Cardiac muscle cell (in vitro differentiated cells and primary cell): Measurements from ENCODE around the gene HSD17B1. TPM values are rescaled to one million over a fixed set of nuclear protein-coding genes. Genes with fewer than 3 reads are reported as not detected.
"Not testable (repeated sequence)": the region's sequence is repeated elsewhere in the genome, so short reads cannot be mapped to it uniquely, and the experiment has no call there.

Experiments
- DNase-seq, 2 donors: peaks; one replicate each; pipeline versions ENCODE4 v3.0.0 to v3.0.0-alpha.2; 2010 to 2017; ENCODE audit warnings: low read depth in 1 of 2, low spot score in 1 of 2
- H3K27ac ChIP-seq: fragments of 200-600 bp; sonication (generic); 2 replicates; pipeline ENCODE4 v1.5.1; 2016
- H3K27me3 ChIP-seq: fragments of 200-600 bp; sonication (generic); 2 replicates; pipeline ENCODE4 v1.6.0; 2016; ENCODE audit warnings: control low read depth
- H3K36me3 ChIP-seq: fragments of 200-600 bp; sonication (generic); 2 replicates; pipeline ENCODE4 v1.5.1; 2016; ENCODE audit warnings: control low read depth
- H3K4me1 ChIP-seq: fragments of 200-600 bp; sonication (generic); 2 replicates; pipeline ENCODE4 v1.8.1; 2017; ENCODE audit warnings: low read depth, mild to moderate bottlenecking, mixed run types
- H3K4me3 ChIP-seq: fragments of 200-600 bp; sonication (generic); 2 replicates; pipeline ENCODE4 v1.5.1; 2016; ENCODE audit warnings: mild to moderate bottlenecking
- H3K9me3 ChIP-seq: fragments of 200-600 bp; sonication (generic); 2 replicates; pipeline ENCODE4 v1.5.1; 2017; ENCODE audit warnings: low read depth, mild to moderate bottlenecking, control low read depth
- CTCF ChIP-seq: IDR thresholded peaks from 2 replicates; pipeline ENCODE4 v1.5.1; 2012; ENCODE audit warnings: low read depth, mild to moderate bottlenecking, low read length
- polyA plus RNA-seq: library from polyadenylated mRNA; unstranded; fragments of >200 nt; fragmentation: Nextera tagmentation; extraction: Ambion mirVana; gene quantifications from 2 replicates; pipeline ENCODE4 v1.2.1, GENCODE V29; 2016
- total RNA-seq: library from RNA; depleted of rRNA; stranded (reverse); fragments of >200 nt; gene quantifications from 2 replicates; pipeline ENCODE4 v1.2.3, GENCODE V29; 2016

Gene HSD17B1
- total and polyA plus RNA-seq, 2 experiments from 2014 or later = 3.0 to 6.0 TPM

- no peak for DNase-seq
- Histone ChIP-seq H3K27ac (no peak overlapping the region), H3K36me3 (peaks cover 2% of the 10 kb centered on the region), H3K4me1 (peaks cover 2% of the 10 kb centered on the region), H3K4me3 (no peak overlapping the region), H3K27me3 (no peaks in the 10 kb centered on the region), H3K9me3 (no peaks in the 10 kb centered on the region)
- no peak for TF ChIP-seq CTCF
Observed at GRCh38 chr17:42538482-42538881, 14.2 kb upstream of the HSD17B1 start.

GRCh38 chr17:42540558-42540957 is 12.2 kb upstream of the HSD17B1 start:
- not testable (repeated sequence) for H3K36me3 ChIP-seq, H3K4me1 ChIP-seq, H3K9me3 ChIP-seq

GRCh38 chr17:42541041-42541833 is 11.5 kb upstream of the HSD17B1 start:
- no peak for TF ChIP-seq CTCF
- H3K4me1 ChIP-seq = no peaks in the 10 kb centered on the region

More at GRCh38 chr17:42540558-42540957, 12.2 kb upstream of the HSD17B1 start:
- DNase-seq, H3K4me3 ChIP-seq, H3K27me3 ChIP-seq, H3K27ac ChIP-seq: not testable (repeated sequence)

GRCh38 chr17:42543190-42544079 is 9.3 kb upstream of the HSD17B1 start:
- TF ChIP-seq CTCF = no peak
- no peaks in the 10 kb centered on the region for H3K4me1 ChIP-seq
- no peak overlapping the region for H3K4me3 ChIP-seq
- peaks cover 2% of the 10 kb centered on the region for H3K36me3 ChIP-seq
- no peak overlapping the region for H3K27ac ChIP-seq
- H3K9me3 ChIP-seq = no peaks in the 10 kb centered on the region
- DNase-seq = no peak
- no peaks in the 10 kb centered on the region for H3K27me3 ChIP-seq

More at GRCh38 chr17:42541041-42541833, 11.5 kb upstream of the HSD17B1 start:
- H3K27me3 ChIP-seq = no peaks in the 10 kb centered on the region
- H3K27ac ChIP-seq = no peak overlapping the region
- H3K36me3 ChIP-seq = peaks cover 2% of the 10 kb centered on the region
- H3K9me3 ChIP-seq = no peaks in the 10 kb centered on the region
- no peak for DNase-seq
- no peak overlapping the region for H3K4me3 ChIP-seq

- no peak for TF ChIP-seq CTCF
- no peak overlapping the region for H3K27ac ChIP-seq
- H3K9me3 ChIP-seq = no peaks in the 10 kb centered on the region
- H3K36me3 ChIP-seq = peaks cover 2% of the 10 kb centered on the region
- no peaks in the 10 kb centered on the region for H3K4me1 ChIP-seq
- H3K27me3 ChIP-seq = no peaks in the 10 kb centered on the region
- no peak for DNase-seq
- no peak overlapping the region for H3K4me3 ChIP-seq
Observed at GRCh38 chr17:42544874-42545283, 7.8 kb upstream of the HSD17B1 start.

- not testable (repeated sequence) for H3K27ac ChIP-seq, H3K9me3 ChIP-seq, H3K27me3 ChIP-seq, H3K36me3 ChIP-seq, H3K4me1 ChIP-seq, DNase-seq, H3K4me3 ChIP-seq
Observed at GRCh38 chr17:42545755-42546505, 6.8 kb upstream of the HSD17B1 start.
